HepG2 (cell line): ENCODE data around the gene PPP1CA. TPM values are rescaled to one million over a fixed set of nuclear protein-coding genes. Genes with fewer than 3 reads are reported as not detected.

Source experiments
- CBFB ChIP-seq: sonication (generic); formaldehyde crosslinking; IDR thresholded peaks from 2 replicates; pipeline ENCODE4 v1.4.0; 2020; ENCODE audit warnings: missing genetic modification reagents
- CERS6 ChIP-seq: sonication (generic); formaldehyde crosslinking; IDR thresholded peaks from 2 replicates; pipeline ENCODE4 v1.5.0; 2020; ENCODE audit warnings: missing genetic modification reagents
- EED ChIP-seq: sonication (generic); formaldehyde crosslinking; IDR thresholded peaks from 2 replicates; pipeline ENCODE4 v1.5.0; 2020; ENCODE audit warnings: mild to moderate bottlenecking, missing genetic modification reagents
- GPBP1L1 ChIP-seq: sonication (generic); formaldehyde crosslinking; IDR thresholded peaks from 2 replicates; pipeline ENCODE4 v1.5.0; 2020; ENCODE audit warnings: mild to moderate bottlenecking, missing genetic modification reagents
- GZF1 ChIP-seq: sonication (generic); formaldehyde crosslinking; IDR thresholded peaks from 2 replicates; pipeline ENCODE4 v1.5.1; 2020; ENCODE audit warnings: mild to moderate bottlenecking, missing genetic modification reagents
- HDAC1 ChIP-seq: sonication (generic); formaldehyde crosslinking; IDR thresholded peaks from 2 replicates; pipeline ENCODE4 v1.5.1; 2020; ENCODE audit warnings: mild to moderate bottlenecking, missing genetic modification reagents
- KDM6A ChIP-seq: IDR thresholded peaks from 2 replicates; pipeline ENCODE4 v1.6.1; 2016; ENCODE audit warnings: low read depth
- MED1 ChIP-seq: sonication (generic); formaldehyde crosslinking; IDR thresholded peaks from 2 replicates; pipeline ENCODE4 v1.4.0; 2020; ENCODE audit warnings: missing genetic modification reagents
- MEF2D ChIP-seq: sonication (generic); formaldehyde crosslinking; IDR thresholded peaks from 2 replicates; pipeline ENCODE4 v1.5.1; 2020; ENCODE audit warnings: mild to moderate bottlenecking, missing genetic modification reagents
- NCOA5 ChIP-seq: sonication (generic); formaldehyde crosslinking; IDR thresholded peaks from 2 replicates; pipeline ENCODE4 v1.4.0; 2020; ENCODE audit warnings: missing genetic modification reagents
- SKI ChIP-seq: fragments of 450-650 bp; IDR thresholded peaks from one replicate; pipeline ENCODE4 v1.6.1; 2018; ENCODE audit warnings: mild to moderate bottlenecking; ENCODE audit not compliant: partially characterized antibody
- SRSF1 ChIP-seq: fragments of 200-400 bp; formaldehyde crosslinking; optimal IDR thresholded peaks from 2 replicates; pipeline ENCODE3; 2017; ENCODE audit warnings: mild to moderate bottlenecking, low read depth, low read length, moderate library complexity
- TARDBP ChIP-seq: sonication (generic); formaldehyde crosslinking; IDR thresholded peaks from 2 replicates; pipeline ENCODE4 v1.8.0; 2022; ENCODE audit warnings: mild to moderate bottlenecking, missing genetic modification reagents
- ZBTB33 ChIP-seq: sonication (generic); formaldehyde crosslinking; IDR thresholded peaks from 2 replicates; pipeline ENCODE4 v1.4.0; 2020; ENCODE audit warnings: missing genetic modification reagents
- ZC3H13 ChIP-seq: sonication (generic); formaldehyde crosslinking; IDR thresholded peaks from 2 replicates; pipeline ENCODE4 v1.8.1; 2023; ENCODE audit warnings: mild to moderate bottlenecking, missing genetic modification reagents, moderate library complexity
- ZEB1 ChIP-seq: IDR thresholded peaks from 2 replicates; pipeline ENCODE4 v1.6.1; 2012; ENCODE audit warnings: mild to moderate bottlenecking, low read depth, inconsistent platforms; ENCODE audit not compliant: insufficient replicate concordance
- ZNF362 ChIP-seq: sonication (generic); formaldehyde crosslinking; IDR thresholded peaks from 2 replicates; pipeline ENCODE4 v1.4.0; 2020; ENCODE audit warnings: missing genetic modification reagents, mild to moderate bottlenecking, borderline replicate concordance
- ZNF512 ChIP-seq: sonication (generic); formaldehyde crosslinking; IDR thresholded peaks from 2 replicates; pipeline ENCODE4 v1.4.0; 2020; ENCODE audit warnings: mild to moderate bottlenecking, missing genetic modification reagents
- ZNF737 ChIP-seq: sonication (generic); formaldehyde crosslinking; IDR thresholded peaks from 2 replicates; pipeline ENCODE4 v1.5.0; 2020; ENCODE audit warnings: missing genetic modification reagents, mild to moderate bottlenecking, borderline replicate concordance
- ZNF850 ChIP-seq: sonication (generic); formaldehyde crosslinking; conservative IDR thresholded peaks from 2 replicates; pipeline ENCODE4 v1.9.0; 2021; ENCODE audit warnings: mild to moderate bottlenecking, missing genetic modification reagents
- ZNF883 ChIP-seq: sonication (generic); formaldehyde crosslinking; IDR thresholded peaks from 2 replicates; pipeline ENCODE4 v1.5.1; 2020; ENCODE audit warnings: mild to moderate bottlenecking, missing genetic modification reagents; ENCODE audit errors: not compliant biosample characterization
- polyA plus RNA-seq, 8 experiments: library from polyadenylated mRNA; depleted of rRNA in 3 of 8; stranded (reverse) in 7 of 8; unstranded in 1 of 8; fragments of >200 nt; fragmentation: Illumina TruSeq in 4 of 8; extraction: Trizol in 4 of 8; gene quantifications; 2 replicates each; pipeline versions ENCODE4 v1.2.1 to v1.2.3, GENCODE V29; 2011 to 2016; ENCODE audit warnings: low read depth in 4 of 8, missing spikeins in 1 of 8, mixed read lengths in 1 of 8; ENCODE audit not compliant: insufficient read depth in 1 of 8
- total RNA-seq, 5 experiments: library from RNA; depleted of rRNA; stranded (reverse); fragments of >200 nt; fragmentation: Illumina TruSeq; extraction: Trizol; gene quantifications; 2 replicates each; pipeline ENCODE4 v1.2.3, GENCODE V29; 2016; ENCODE audit warnings: low read depth in 1 of 5

PPP1CA gene
- total and polyA plus RNA-seq, 2 of the 13 experiments (the other 11 are each of a cell fraction or from before 2014, with no cell fraction given): 149 to 170 TPM

GRCh38 chr11:67353317-67354074 lies 48.2 kb downstream of the PPP1CA start, which contains the start of gene POLD4 (continued):
- TF ChIP-seq KDM6A (CRISPR knock-in tag) (no peak), MED1 (CRISPR knock-in tag) (peak; percentile 36; the same call in 1 of the 2 replicates), ZNF737 (no peak), GZF1 (CRISPR knock-in tag) (no peak), ZC3H13 (no peak), HDAC1 (CRISPR knock-in tag) (peak; percentile 82), ZNF883 (CRISPR knock-in tag) (no peak), ZEB1 (no peak), ZBTB33 (CRISPR knock-in tag) (no peak), CERS6 (CRISPR knock-in tag) (no peak), MEF2D (peak; percentile 53; the same call in 1 of the 2 replicates), NCOA5 (CRISPR knock-in tag) (no peak), ZNF362 (no peak), SRSF1 (peak; percentile 85), SKI (peak; percentile 42), ZNF850 (CRISPR knock-in tag) (no peak), ZNF512 (CRISPR knock-in tag) (no peak), EED (CRISPR knock-in tag) (no peak), TARDBP (CRISPR knock-in tag) (0 out of 2 replicates have a peak, but pooled peaks have one; percentile 42), CBFB (CRISPR knock-in tag) (0 out of 2 replicates have a peak, but pooled peaks have one; percentile 7), GPBP1L1 (CRISPR knock-in tag) (no peak)
